ENCODE measurements around the gene FGFBP2. TPM values are rescaled to one million over a fixed set of nuclear protein-coding genes. Genes with fewer than 3 reads are reported as not detected.

The FGFBP2 gene
- total and polyA plus RNA-seq, 2 donors (not counting 1 experiment from before 2014, with no cell fraction given), result 0.59 to 0.82 TPM

- no peak overlapping the region for H2AFZ ChIP-seq (ENCODE audit: insufficient read depth, low read depth, low read length, poor library complexity, severe bottlenecking)
- no peaks in the 10 kb centered on the region for H3K4me1 Mint-ChIP-seq
- no peaks in the 10 kb centered on the region for H3K79me2 ChIP-seq (ENCODE audit: control insufficient read depth, insufficient read depth, low read length)
- H3K27me3 Mint-ChIP-seq, result peaks cover 22% of the 10 kb centered on the region
- intact Hi-C loops (cut with micrococcal nuclease), result no loop called here
- H3K27me3 ChIP-seq (replicated peaks in 1 of 4; ENCODE audit: control extremely low read depth in 1 of 4, control insufficient read depth in 3 of 4, insufficient read depth in 4 of 4, low read length in 3 of 4), result no peaks in the 10 kb centered on the region
- TF ChIP-seq EZH2 (IDR thresholded peaks at IDR 0.05; ENCODE audit: borderline replicate concordance, insufficient read depth, low read depth, low read length, poor library complexity, severe bottlenecking), result no peak
- TF ChIP-seq CTCF (IDR thresholded peaks at IDR 0.05), result no peak
- H3K4me1 ChIP-seq (ENCODE audit: control insufficient read depth in 2 of 2, insufficient read depth in 2 of 2, low read length in 2 of 2), result no peaks in the 10 kb centered on the region
- no peak overlapping the region for H3K27ac ChIP-seq (ENCODE audit: low read length in 2 of 2)
- no peaks in the 10 kb centered on the region for H3K36me3 ChIP-seq (replicated peaks in 1 of 2; ENCODE audit: control extremely low read depth in 1 of 2, control insufficient read depth in 1 of 2, extremely low read depth in 1 of 2, insufficient read depth in 2 of 2, low read length in 1 of 2)
- H4K20me1 ChIP-seq (ENCODE audit: control insufficient read depth, insufficient read depth, low read length, poor library complexity, severe bottlenecking), result no peaks in the 10 kb centered on the region
- no peaks in the 10 kb centered on the region for H3K9me3 ChIP-seq (ENCODE audit: control extremely low read depth in 1 of 3, control insufficient read depth in 2 of 3, insufficient read depth in 1 of 3, low read length in 2 of 3)
- H3K9me3 Mint-ChIP-seq (ENCODE audit: insufficient read depth), result no peaks in the 10 kb centered on the region
- no peak overlapping the region for H3K4me2 ChIP-seq (replicated peaks; ENCODE audit: low read depth, low read length, poor library complexity, severe bottlenecking)
- CTCF ChIA-PET, result interaction anchor here (1.5 kb wide), 1 partner anchor 25 kb away, joined by 4 read pairs; no protein-coding TSS in a partner anchor
- DNase-seq (no peak), ATAC-seq (ENCODE audit: low read depth) (no peak)
- POLR2A ChIA-PET, result no interaction called here
- H3K4me3 ChIP-seq (ENCODE audit: control extremely low read depth in 1 of 5, extremely low read depth in 1 of 5, insufficient read depth in 1 of 5, low read depth in 2 of 5, low read length in 4 of 5), result no peak overlapping the region
- WGBS (ENCODE audit: insufficient coverage), result 87% methylated on average over 5 of the region's 7 CpGs
- no peak overlapping the region for H3K27ac Mint-ChIP-seq
- no peak overlapping the region for H3K4me3 Mint-ChIP-seq
- no peak overlapping the region for H3K9ac ChIP-seq (ENCODE audit: low read length)
Measured at GRCh38 chr4:15976456-15977447, 13.8 kb upstream of the FGFBP2 start.
